ENCODE measurements around the gene VIPR1.
"Not testable (repeated sequence)": the region's sequence is repeated elsewhere in the genome, so short reads cannot be mapped to it uniquely, and the experiment has no call there.

VIPR1 gene

GRCh38 chr3:42545284-42545900, 42.9 kb downstream of the VIPR1 start:
- no peak for TF ChIP-seq ZNF274 (IDR thresholded peaks at IDR 0.05; ENCODE audit: low read depth, low read length)
- no peak overlapping the region for H3K4me3 ChIP-seq (ENCODE audit: low read length)

GRCh38 chr3:42546691-42547213, 44.3 kb downstream of the VIPR1 start:
- no peak for TF ChIP-seq ZNF274 (IDR thresholded peaks at IDR 0.05; ENCODE audit: low read depth, low read length)

GRCh38 chr3:42547401-42547945, 45.0 kb downstream of the VIPR1 start:
- no peak overlapping the region for H3K4me3 ChIP-seq (ENCODE audit: low read length)
- TF ChIP-seq ZNF274 (IDR thresholded peaks at IDR 0.05; ENCODE audit: low read depth, low read length) = no peak

More at GRCh38 chr3:42546691-42547213, 44.3 kb downstream of the VIPR1 start:
- H3K4me3 ChIP-seq (ENCODE audit: low read length) = no peak overlapping the region

- no peak overlapping the region for H3K4me3 ChIP-seq (ENCODE audit: low read length)
- no peak for TF ChIP-seq ZNF274 (IDR thresholded peaks at IDR 0.05; ENCODE audit: low read depth, low read length)
Observed at GRCh38 chr3:42549131-42549530, 46.7 kb downstream of the VIPR1 start.

- no peak for TF ChIP-seq ZNF274 (IDR thresholded peaks at IDR 0.05; ENCODE audit: low read depth, low read length)
- no peak overlapping the region for H3K4me3 ChIP-seq (ENCODE audit: low read length)
Observed at GRCh38 chr3:42550250-42550649, 47.8 kb downstream of the VIPR1 start.

- no peak for TF ChIP-seq ZNF274 (IDR thresholded peaks at IDR 0.05; ENCODE audit: low read depth, low read length)
- H3K4me3 ChIP-seq (ENCODE audit: low read length) = no peak overlapping the region
Observed at GRCh38 chr3:42552830-42553229, 50.4 kb downstream of the VIPR1 start.

- no peak for TF ChIP-seq ZNF274 (IDR thresholded peaks at IDR 0.05; ENCODE audit: low read depth, low read length)
- H3K4me3 ChIP-seq (ENCODE audit: low read length) = no peak overlapping the region
Observed at GRCh38 chr3:42556089-42556632, 53.7 kb downstream of the VIPR1 start.

- H3K4me3 ChIP-seq (ENCODE audit: low read length) = not testable (repeated sequence)
Observed at GRCh38 chr3:42556817-42557216, 54.4 kb downstream of the VIPR1 start.

- H3K4me3 ChIP-seq (ENCODE audit: low read length) = no peak overlapping the region
- TF ChIP-seq ZNF274 (IDR thresholded peaks at IDR 0.05; ENCODE audit: low read depth, low read length) = no peak
Observed at GRCh38 chr3:42557854-42558253, 55.4 kb downstream of the VIPR1 start.

- H3K4me3 ChIP-seq (ENCODE audit: low read length) = no peak overlapping the region
- no peak for TF ChIP-seq ZNF274 (IDR thresholded peaks at IDR 0.05; ENCODE audit: low read depth, low read length)
Observed at GRCh38 chr3:42562047-42562907, 59.8 kb downstream of the VIPR1 start.

GRCh38 chr3:42569593-42570142, 67.2 kb downstream of the VIPR1 start:
- no peak for TF ChIP-seq ZNF274 (IDR thresholded peaks at IDR 0.05; ENCODE audit: low read depth, low read length)
- H3K4me3 ChIP-seq (ENCODE audit: low read length) = no peak overlapping the region

GRCh38 chr3:42572278-42572677, 69.8 kb downstream of the VIPR1 start:
- no peak overlapping the region for H3K4me3 ChIP-seq (ENCODE audit: low read length)
- no peak for TF ChIP-seq ZNF274 (IDR thresholded peaks at IDR 0.05; ENCODE audit: low read depth, low read length)

GRCh38 chr3:42575137-42575741, 72.8 kb downstream of the VIPR1 start:
- no peak overlapping the region for H3K4me3 ChIP-seq (ENCODE audit: low read length)
- no peak for TF ChIP-seq ZNF274 (IDR thresholded peaks at IDR 0.05; ENCODE audit: low read depth, low read length)

GRCh38 chr3:42578054-42578453, 75.6 kb downstream of the VIPR1 start:
- TF ChIP-seq ZNF274 (IDR thresholded peaks at IDR 0.05; ENCODE audit: low read depth, low read length) = no peak
- no peak overlapping the region for H3K4me3 ChIP-seq (ENCODE audit: low read length)

GRCh38 chr3:42579346-42579745, 76.9 kb downstream of the VIPR1 start:
- H3K4me3 ChIP-seq (ENCODE audit: low read length) = not testable (repeated sequence)

All from GM08714 (cell line).